Panc1 (cell line): ENCODE measurements around the gene CHDH. TPM values are rescaled to one million over a fixed set of nuclear protein-coding genes. Genes with fewer than 3 reads are reported as not detected.

Source experiments
- ATAC-seq: fragments of 200-7000 bp; cut with Tn5 transposase; 2 replicates; pipeline ENCODE4 v1.9.1; 2020; ENCODE audit warnings: mild to moderate bottlenecking, moderate library complexity
- BruUV-seq: library from RNA; stranded (reverse); fragments of 400-500 nt; replicated peaks from 2 replicates; lab custom pipeline; 2021; lab: Mats Ljungman, UMichigan
- CTCF ChIA-PET: fragments of 300-600 bp; sonication (Branson Sonifier 250); formaldehyde crosslinking; loops from one replicate; lab custom pipeline; 2022; ENCODE audit warnings: antibody characterized with exemption; lab: Charles Lee
- POLR2A ChIA-PET: fragments of 300-600 bp; sonication (Branson Sonifier 250); formaldehyde crosslinking; loops from one replicate; lab custom pipeline; 2022; ENCODE audit warnings: antibody characterized with exemption; lab: Charles Lee
- DNase-seq: peaks from one replicate; pipeline ENCODE4 v3.0.0-alpha.2; 2010; ENCODE audit warnings: low read depth, low spot score
- H3K27ac ChIP-seq: 2 replicates; pipeline ENCODE4 v1.5.1; 2011; ENCODE audit warnings: mild to moderate bottlenecking, low read length, inconsistent platforms
- H3K27me3 ChIP-seq: fragments of 200-500 bp; sonication (Bioruptor generic); 2 replicates; pipeline ENCODE4 v1.6.0; 2014; ENCODE audit warnings: low read length, inconsistent platforms; ENCODE audit not compliant: control insufficient read depth, insufficient read depth
- H3K36me3 ChIP-seq: fragments of 200-500 bp; sonication (Bioruptor generic); 2 replicates; pipeline ENCODE4 v1.5.1; 2014; ENCODE audit warnings: inconsistent platforms, mild to moderate bottlenecking, low read length, moderate library complexity; ENCODE audit not compliant: control insufficient read depth, insufficient read depth
- H3K4me1 ChIP-seq: 2 replicates; pipeline ENCODE4 v1.5.1; 2011; ENCODE audit warnings: inconsistent platforms, mild to moderate bottlenecking, low read length, moderate library complexity; ENCODE audit not compliant: control insufficient read depth, insufficient read depth
- H3K4me3 ChIP-seq, 2 experiments: 2 replicates each; pipeline ENCODE4 v1.5.1; 2011 to 2012; ENCODE audit warnings: low read depth in 2 of 2, low read length in 2 of 2, mild to moderate bottlenecking in 2 of 2, inconsistent platforms in 1 of 2, moderate library complexity in 1 of 2
- H3K9me3 ChIP-seq: fragments of 200-500 bp; sonication (Bioruptor generic); 2 replicates; pipeline ENCODE4 v1.5.1; 2014; ENCODE audit warnings: low read depth, mild to moderate bottlenecking, inconsistent platforms, low read length, moderate library complexity; ENCODE audit not compliant: control insufficient read depth, insufficient read depth
- POLR2AphosphoS5 ChIP-seq: IDR thresholded peaks from 2 replicates; pipeline ENCODE4 v1.6.1; 2012; ENCODE audit warnings: mild to moderate bottlenecking, low read depth, low read length, moderate library complexity
- SIN3A ChIP-seq: IDR thresholded peaks from 2 replicates; pipeline ENCODE4 v1.6.1; 2012; ENCODE audit warnings: low read depth, mild to moderate bottlenecking, low read length, moderate library complexity, borderline replicate concordance; ENCODE audit not compliant: insufficient read depth
- TCF7L2 ChIP-seq: IDR thresholded peaks from 2 replicates; pipeline ENCODE4 v1.6.1; 2011; ENCODE audit warnings: mild to moderate bottlenecking, low read depth, low read length, inconsistent platforms
- in situ Hi-C: cut with HindIII; loops from 2 replicates; pipeline ENCODE4 v1.10.0; 2016; ENCODE audit warnings: low sequenced_read_pairs, low pct_unique_long_range_greater_than_20kb
- intact Hi-C: fragments of 100-400 bp; cut with micrococcal nuclease; formaldehyde crosslinking; loops from one replicate; pipeline ENCODE4 v1.10.0; 2022; ENCODE audit not compliant: unreplicated experiment
- total RNA-seq: library from RNA; stranded (reverse); gene quantifications from one replicate; pipeline ENCODE4 v1.2.1, GENCODE V29; 2021; ENCODE audit not compliant: unreplicated experiment
- TF ChIP-seq, protein P1 (sequence below): fragments of 450-650 bp; IDR thresholded peaks from 2 replicates; pipeline ENCODE4 v1.5.1; 2017; ENCODE audit warnings: mild to moderate bottlenecking
- TF ChIP-seq, protein P2 (sequence below), 2 experiments: IDR thresholded peaks; 2 replicates each; pipeline ENCODE4 v1.6.1; 2011 to 2012; ENCODE audit warnings: low read depth in 2 of 2, control low read depth in 1 of 2, low read length in 1 of 2, mild to moderate bottlenecking in 1 of 2, moderate library complexity in 1 of 2; ENCODE audit not compliant: insufficient read depth in 1 of 2

The CHDH gene
- total RNA-seq, 1 experiment from 2014 or later = 24.1 TPM

DNA sequence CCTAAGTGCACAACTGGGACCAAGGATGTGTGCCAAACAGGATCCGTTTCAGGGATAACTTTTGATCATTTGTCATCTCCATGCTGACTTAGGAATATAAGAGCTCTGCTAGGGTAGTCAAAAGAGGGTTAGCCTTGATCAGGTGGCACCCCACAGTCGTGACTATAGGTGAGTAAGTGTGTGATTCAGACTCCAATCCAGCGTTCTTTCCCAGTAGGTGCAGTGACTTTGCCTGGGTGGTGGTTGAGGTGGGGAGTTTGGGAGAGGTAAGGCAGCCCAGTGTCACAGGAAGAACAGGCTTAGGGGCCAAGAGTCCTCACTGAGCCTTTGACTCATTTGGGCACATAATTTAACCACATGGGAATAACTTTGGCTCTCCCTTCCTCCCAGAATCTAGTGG, 51.0 kb downstream of the CHDH start:
- ChIA-PET POLR2A (no interaction called here), CTCF (no interaction called here)
- no peak for DNase-seq
- BruUV-seq = no TSS peak
- Histone ChIP-seq H3K4me1 (no peaks in the 10 kb centered on the region), H3K27ac (no peak overlapping the region), H3K4me3 (no peak overlapping the region), H3K27me3 (no peaks in the 10 kb centered on the region), H3K36me3 (no peaks in the 10 kb centered on the region), H3K9me3 (no peaks in the 10 kb centered on the region)
- TF ChIP-seq POLR2AphosphoS5 (no peak), SIN3A (no peak), TCF7L2 (no peak)
- TF ChIP-seq, protein P1, sequence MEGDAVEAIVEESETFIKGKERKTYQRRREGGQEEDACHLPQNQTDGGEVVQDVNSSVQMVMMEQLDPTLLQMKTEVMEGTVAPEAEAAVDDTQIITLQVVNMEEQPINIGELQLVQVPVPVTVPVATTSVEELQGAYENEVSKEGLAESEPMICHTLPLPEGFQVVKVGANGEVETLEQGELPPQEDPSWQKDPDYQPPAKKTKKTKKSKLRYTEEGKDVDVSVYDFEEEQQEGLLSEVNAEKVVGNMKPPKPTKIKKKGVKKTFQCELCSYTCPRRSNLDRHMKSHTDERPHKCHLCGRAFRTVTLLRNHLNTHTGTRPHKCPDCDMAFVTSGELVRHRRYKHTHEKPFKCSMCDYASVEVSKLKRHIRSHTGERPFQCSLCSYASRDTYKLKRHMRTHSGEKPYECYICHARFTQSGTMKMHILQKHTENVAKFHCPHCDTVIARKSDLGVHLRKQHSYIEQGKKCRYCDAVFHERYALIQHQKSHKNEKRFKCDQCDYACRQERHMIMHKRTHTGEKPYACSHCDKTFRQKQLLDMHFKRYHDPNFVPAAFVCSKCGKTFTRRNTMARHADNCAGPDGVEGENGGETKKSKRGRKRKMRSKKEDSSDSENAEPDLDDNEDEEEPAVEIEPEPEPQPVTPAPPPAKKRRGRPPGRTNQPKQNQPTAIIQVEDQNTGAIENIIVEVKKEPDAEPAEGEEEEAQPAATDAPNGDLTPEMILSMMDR = no peak
- TF ChIP-seq, protein P2, sequence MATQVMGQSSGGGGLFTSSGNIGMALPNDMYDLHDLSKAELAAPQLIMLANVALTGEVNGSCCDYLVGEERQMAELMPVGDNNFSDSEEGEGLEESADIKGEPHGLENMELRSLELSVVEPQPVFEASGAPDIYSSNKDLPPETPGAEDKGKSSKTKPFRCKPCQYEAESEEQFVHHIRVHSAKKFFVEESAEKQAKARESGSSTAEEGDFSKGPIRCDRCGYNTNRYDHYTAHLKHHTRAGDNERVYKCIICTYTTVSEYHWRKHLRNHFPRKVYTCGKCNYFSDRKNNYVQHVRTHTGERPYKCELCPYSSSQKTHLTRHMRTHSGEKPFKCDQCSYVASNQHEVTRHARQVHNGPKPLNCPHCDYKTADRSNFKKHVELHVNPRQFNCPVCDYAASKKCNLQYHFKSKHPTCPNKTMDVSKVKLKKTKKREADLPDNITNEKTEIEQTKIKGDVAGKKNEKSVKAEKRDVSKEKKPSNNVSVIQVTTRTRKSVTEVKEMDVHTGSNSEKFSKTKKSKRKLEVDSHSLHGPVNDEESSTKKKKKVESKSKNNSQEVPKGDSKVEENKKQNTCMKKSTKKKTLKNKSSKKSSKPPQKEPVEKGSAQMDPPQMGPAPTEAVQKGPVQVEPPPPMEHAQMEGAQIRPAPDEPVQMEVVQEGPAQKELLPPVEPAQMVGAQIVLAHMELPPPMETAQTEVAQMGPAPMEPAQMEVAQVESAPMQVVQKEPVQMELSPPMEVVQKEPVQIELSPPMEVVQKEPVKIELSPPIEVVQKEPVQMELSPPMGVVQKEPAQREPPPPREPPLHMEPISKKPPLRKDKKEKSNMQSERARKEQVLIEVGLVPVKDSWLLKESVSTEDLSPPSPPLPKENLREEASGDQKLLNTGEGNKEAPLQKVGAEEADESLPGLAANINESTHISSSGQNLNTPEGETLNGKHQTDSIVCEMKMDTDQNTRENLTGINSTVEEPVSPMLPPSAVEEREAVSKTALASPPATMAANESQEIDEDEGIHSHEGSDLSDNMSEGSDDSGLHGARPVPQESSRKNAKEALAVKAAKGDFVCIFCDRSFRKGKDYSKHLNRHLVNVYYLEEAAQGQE (IDR thresholded peaks at IDR 0.05; ENCODE audit: insufficient read depth in 1 of 2, low read depth in 2 of 2, low read length in 1 of 2) = no peak
- ATAC-seq = no peak
- in situ Hi-C loops = no loop called here
- intact Hi-C loops = no loop called here

DNA sequence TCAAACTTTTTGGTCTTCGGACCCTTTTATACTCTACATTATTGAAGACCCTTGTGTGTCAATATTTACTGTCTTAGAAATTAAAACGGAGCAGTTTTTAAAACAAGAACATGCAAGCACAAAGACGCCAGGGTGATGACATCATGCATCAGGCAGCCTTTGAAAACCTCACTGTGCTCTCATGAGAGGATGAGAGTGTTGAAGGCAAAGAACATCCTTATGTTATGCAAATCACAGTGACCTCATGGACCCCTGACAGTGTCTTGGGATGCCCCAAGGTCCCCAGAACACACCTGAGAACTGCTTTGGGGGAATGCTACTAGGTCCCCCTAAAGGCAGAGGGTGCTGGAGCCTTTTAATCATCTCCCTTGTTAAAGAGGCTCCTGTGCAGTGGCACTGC, 51.6 kb downstream of the CHDH start:
- H3K27me3 ChIP-seq = no peaks in the 10 kb centered on the region
- no peak overlapping the region for H3K4me3 ChIP-seq
- no peak for ATAC-seq
- ChIA-PET CTCF (no interaction called here), POLR2A (no interaction called here)
- H3K27ac ChIP-seq = no peak overlapping the region
- no peaks in the 10 kb centered on the region for H3K4me1 ChIP-seq
- BruUV-seq = no TSS peak
- no peaks in the 10 kb centered on the region for H3K9me3 ChIP-seq
- no peaks in the 10 kb centered on the region for H3K36me3 ChIP-seq
- in situ Hi-C loops = no loop called here
- intact Hi-C loops = no loop called here
- TF ChIP-seq, protein P2 (IDR thresholded peaks at IDR 0.05; ENCODE audit: insufficient read depth in 1 of 2, low read depth in 2 of 2, low read length in 1 of 2) = no peak
- no peak for TF ChIP-seq TCF7L2
- TF ChIP-seq, protein P1 = no peak
- no peak for DNase-seq
